ENCODE measurements around the gene ZBTB5.
"Not testable (repeated sequence)": the region's sequence is repeated elsewhere in the genome, so short reads cannot be mapped to it uniquely, and the experiment has no call there.

Gene ZBTB5

DNA sequence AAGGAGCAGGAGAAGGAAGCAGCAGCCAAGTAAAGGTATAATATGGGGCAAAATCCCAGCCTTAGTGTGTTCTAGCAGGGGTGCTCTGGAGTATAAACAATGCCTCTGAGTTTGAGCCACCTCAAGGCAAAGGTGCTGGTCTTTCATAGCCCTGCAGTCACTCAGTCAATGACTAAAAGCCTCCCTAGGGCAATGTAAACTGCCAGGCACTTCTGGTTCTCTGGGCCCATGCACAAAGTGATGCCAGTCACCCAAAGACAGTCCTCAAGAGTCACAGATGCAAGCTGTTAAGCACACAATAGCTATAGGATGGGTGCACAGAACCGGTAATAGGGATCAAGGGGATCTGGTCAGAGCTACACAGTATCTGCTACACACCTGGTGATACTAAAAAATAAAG, 12.6 kb downstream of the ZBTB5 start:
- DNase-seq (ENCODE audit: low read depth in 3 of 3, low spot score in 1 of 3): no peak

DNA sequence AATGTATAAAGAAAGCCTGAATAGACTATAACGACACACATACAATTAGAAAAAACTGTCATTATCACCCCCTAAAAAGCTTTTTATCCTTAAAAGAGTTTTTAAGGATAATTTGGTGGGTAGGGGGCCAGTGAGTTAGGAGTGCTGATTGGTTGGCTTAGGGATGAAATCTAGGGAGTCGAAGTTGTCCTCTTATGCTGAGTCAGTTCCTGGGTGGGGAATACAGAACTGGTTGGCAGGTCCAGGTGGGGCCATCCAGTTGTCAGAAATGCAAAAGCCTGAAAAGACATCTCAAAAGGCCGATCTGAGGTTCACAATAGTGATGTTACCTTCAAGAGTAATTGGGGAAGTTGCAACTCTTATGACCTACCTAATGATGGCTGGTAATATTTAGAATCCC, 13.6 kb downstream of the ZBTB5 start:
- no peak for DNase-seq (ENCODE audit: low read depth in 3 of 3, low spot score in 1 of 3)

DNA sequence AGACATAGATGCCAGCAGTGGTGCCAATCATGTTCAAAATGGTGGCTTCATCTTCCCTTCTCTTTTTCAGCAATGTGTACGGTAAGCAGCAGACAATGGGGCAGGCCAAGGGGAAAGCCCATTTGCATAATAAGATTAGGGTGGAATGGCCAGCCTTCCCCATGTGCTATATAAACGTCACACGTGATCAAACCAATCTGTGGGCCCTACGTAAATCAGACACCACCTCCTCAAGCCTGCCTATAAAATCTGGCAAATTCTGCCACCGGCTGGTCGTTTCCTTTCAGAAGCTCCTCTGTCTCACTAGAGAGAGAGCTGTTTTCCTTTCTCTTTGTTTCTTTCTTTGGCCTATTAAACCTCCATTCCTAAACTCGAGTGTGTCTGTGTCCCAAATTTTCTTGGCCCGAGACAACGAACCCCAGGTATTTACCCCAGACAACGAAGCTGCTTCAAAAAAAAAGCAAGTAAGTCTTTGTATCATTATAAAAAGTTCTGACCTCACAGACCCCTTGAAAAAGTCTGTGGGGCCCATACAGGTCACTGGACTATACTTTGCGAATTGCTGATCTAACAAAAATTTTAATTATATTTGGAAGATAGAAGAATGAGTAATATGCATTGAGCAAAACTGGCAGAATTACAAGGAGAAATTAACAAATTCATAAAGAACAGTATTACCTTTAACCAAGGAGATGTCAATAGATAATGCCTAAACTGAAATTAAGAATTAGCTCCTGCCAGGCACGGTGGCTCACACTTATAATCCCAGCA, 15.2 kb downstream of the ZBTB5 start:
- DNase-seq (ENCODE audit: low read depth in 3 of 3, low spot score in 1 of 3): no peak

DNA sequence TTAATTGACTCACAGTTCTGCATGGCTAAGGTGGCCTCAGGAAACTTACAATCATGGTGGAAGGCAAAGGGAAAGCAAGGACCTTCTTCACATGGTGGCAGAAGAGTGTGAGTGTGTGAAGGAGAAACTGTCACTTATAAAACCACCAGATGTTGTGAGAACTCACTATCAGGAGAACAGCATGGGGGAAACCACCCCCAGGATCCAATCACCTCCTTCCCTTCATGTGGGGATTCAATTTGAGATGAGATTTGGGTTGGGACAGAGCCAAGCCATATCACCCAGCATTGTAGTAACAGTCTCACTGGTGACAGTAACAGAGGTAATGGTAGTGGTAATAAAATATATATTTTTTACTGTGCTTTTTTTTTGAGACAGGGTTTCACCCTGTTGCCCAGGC, 18.1 kb downstream of the ZBTB5 start:
- DNase-seq (ENCODE audit: low read depth in 3 of 3, low spot score in 1 of 3): no peak

DNA sequence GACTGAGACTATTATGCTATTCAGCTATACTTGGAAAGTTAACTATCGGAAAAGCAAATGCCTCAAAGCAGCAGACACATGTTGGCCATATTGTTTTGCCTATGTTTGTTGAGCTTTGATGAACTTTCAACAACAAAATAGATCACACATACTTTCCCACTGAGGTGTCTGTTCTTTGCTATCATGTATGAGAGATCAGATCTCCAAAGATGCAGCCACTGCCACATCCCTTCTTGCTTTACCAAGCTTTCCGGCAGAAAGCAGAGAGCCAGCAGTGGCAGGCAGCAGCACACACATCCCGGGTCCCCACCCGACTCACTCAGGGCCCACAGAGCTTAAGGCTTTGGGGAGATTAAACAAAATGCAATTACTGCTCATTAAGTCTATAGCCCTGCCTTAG, 18.8 kb downstream of the ZBTB5 start:
- no peak for DNase-seq (ENCODE audit: low read depth in 3 of 3, low spot score in 1 of 3)

DNA sequence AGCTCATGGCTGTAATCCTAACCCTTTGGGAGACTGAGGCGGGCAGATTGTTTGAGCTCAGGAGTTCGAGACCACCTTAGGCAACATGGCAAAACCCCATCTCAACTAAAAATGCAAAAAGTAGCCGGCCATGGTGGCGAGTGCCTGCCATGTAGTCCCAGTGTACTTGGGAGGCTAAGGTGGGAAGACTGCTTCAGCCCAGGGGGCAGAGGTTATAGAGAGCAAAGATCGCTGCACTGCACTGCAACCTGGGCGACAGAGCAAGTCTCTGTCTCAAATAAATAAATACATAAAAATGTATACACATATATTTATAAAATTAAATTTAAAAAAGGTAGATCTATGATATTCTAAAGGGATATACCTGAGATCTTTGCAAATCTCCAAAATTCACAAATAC, 19.4 kb downstream of the ZBTB5 start:
- no peak for DNase-seq (ENCODE audit: low read depth in 3 of 3, low spot score in 1 of 3)

DNA sequence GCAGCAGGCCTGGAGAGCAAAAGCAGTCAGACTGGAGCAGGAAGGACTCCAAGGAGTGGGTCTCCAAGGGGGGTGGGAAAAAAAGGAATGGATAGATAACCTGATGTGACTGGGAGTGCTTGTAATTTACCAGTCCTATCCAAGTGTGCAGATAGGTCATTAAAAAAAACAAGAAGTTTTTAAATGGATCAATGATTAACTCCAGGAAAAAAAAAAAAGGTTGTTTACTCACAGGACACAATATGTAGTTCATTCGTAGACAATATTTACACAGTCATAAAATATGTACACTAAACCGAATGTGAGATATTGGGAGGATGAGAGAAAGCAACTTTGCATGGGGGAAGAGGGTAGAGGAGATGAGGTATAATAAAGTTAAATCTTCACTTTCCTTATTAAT, 20.4 kb downstream of the ZBTB5 start:
- no peak for DNase-seq (ENCODE audit: low read depth in 3 of 3, low spot score in 1 of 3)

DNA sequence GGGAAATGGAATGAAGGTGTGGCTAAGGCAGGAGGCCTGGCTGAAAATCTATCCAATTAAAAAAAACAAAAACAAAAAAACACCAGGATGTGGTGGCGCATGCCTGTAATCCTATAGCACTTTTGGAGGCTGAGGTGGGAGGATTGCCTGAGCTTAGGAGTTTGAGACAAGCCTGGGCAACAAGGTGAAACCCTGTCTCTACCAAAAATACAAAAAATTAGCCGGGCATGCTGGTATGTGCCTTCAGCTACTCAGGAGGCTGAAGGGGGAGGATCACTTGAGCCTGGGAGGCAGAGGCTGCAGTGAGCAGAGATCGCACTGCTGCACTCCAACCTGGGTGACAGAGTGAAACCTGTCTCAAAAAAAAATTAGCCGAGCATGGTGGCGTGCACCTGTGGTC, 21.7 kb downstream of the ZBTB5 start:
- no peak for DNase-seq (ENCODE audit: low read depth in 3 of 3, low spot score in 1 of 3)

DNA sequence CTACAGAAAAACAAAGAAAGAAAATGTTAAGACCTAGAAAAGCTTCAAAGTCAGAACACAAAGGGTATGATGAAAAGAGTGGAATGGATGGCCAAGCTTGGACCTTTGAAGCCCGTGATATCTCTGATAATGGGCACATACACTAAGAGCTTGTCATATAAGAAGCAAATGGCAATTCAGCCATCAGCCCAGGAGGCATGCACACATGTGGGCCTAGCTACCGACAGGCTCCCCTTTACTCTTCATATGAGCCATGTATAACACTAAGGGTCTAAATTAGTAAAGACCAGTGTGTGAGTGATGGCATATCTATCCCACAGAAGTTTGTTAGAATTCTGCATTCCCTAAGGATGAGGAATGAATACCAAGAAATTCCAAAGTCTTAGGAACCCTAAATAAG, 22.7 kb downstream of the ZBTB5 start:
- no peak for DNase-seq (ENCODE audit: low read depth in 3 of 3, low spot score in 1 of 3)

DNA sequence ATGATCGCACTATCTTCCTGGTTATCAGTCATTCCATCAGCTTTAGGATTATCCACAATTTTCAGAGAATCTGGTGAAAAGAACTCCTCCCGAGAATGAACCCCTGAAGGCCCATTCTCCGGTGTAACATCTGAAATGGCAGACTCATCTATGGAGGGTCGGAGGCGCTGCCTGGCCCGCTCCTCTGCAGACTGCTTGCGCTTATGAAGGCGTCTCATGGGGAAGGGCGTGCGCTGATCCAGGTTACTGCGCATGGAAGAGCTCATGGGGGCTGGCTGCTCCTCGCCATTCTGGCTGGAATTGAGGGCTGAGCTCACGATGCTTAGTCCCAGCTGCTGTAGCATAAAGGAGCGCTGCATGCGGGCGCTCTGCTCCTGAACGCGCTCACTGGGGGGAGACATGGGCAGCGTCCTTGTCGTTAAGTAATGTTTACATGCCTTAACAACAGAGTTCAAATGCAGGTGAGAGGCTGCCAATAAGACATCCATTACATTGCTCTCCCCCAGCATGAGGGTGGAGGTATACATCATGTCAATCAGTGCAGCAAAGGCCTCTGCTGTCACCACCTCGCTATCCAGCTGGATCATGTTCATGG, 23.4 kb downstream of the ZBTB5 start:
- DNase-seq (ENCODE audit: low read depth in 3 of 3, low spot score in 1 of 3): no peak

DNA sequence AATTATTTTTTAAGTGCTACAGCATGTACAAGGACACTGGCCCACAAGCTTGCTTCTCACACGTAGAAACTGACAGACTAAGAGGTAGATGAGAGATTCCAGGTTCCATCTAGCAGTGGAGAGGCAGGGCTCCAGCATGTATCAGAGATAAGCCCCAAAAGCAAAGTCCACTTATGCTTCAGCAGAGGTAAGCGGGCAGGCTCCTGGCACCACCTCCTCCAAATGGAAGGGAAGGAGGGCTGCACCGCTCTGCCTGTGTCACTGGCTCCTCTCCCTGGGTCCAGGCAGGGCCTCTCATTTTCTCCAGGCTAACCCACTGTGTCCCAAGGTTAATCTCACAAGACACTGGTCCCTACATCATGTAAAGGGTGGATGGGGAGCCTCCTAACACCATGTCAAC, 26.9 kb downstream of the ZBTB5 start:
- no peak for DNase-seq (ENCODE audit: low read depth in 3 of 3, low spot score in 1 of 3)

DNA sequence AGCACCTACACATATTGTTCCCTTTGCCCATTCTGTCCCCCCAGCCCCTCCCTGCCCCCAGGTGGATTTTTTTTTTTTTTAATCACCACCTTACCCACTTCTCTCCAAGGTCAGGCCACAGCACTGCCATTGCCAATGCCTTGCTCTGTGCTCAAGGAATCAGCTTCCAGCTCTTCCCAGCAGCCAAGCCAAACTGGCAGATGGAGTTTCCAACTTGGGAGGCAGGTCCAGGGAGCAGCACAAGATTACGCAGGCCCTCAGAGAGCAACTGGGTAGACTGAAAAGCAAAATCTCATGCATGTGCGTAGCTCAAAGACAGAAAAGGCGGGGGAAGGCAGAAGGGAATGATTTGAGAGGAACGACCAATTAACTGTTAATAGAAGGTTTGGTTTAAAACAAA, 27.6 kb downstream of the ZBTB5 start:
- DNase-seq (ENCODE audit: low read depth in 3 of 3, low spot score in 1 of 3): no peak

DNA sequence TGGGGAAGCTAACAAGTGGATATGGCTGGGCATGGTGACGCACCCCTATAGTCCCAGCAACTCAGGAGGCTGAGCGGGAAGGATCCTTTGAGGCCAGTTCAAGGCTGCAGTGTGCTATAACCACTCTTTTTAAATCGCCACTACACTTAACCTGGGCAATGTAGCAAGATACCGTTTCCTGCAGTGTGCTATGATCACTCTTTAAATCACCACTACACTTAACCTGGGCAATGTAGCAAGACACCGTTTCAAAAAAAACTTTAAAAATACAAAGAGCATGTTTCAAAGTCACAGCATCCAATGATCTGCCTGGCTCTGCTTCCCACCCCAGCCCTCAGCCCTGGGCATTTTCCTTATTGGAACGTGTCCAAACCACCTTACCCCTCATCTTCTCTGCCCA, 28.2 kb downstream of the ZBTB5 start:
- DNase-seq (ENCODE audit: low read depth in 3 of 3, low spot score in 1 of 3): no peak

DNA sequence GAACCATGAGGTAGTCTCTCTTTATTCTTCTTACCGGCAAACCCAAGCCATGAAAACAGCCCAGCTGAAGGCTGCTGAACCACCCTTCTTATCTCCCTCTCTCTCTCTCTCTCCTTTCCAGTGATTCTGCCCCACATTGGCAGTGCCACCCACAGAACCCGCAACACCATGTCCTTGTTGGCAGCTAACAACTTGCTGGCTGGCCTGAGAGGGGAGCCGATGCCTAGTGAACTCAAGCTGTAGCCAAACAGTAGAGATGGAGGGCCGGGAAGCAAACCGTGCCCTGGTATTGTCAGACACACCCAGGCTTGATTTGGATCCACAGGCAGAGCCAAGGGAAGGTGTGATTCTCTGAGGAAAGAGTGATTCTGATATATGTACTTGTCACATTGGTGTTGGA, 28.7 kb downstream of the ZBTB5 start:
- DNase-seq (ENCODE audit: low read depth in 3 of 3, low spot score in 1 of 3): no peak

DNA sequence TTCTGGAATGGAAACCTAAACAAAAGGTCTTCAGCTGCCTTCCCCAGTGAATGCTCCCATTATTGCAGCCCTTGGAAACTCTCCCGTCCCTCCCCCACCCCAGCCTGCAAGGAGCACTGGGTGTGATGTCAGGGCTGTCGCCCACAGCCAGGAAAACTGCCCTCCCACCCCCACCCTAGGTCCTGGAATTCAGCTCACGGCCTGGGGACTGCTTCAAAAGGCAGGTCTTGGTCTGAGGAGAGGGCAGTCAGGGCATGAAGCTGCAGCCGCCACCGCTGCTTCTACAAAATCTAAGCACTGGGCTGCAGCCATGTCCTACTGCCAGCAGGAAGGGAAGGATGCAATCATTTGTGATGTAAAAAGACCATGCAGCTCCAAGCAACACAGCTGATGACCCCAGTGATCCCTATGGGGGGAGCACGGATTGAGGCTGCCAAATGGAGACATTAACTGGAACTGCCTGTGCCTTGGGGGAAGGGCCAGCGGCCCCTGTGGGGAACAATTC, 31.3 kb downstream of the ZBTB5 start:
- DNase-seq (ENCODE audit: low read depth in 3 of 3, low spot score in 1 of 3): no peak

DNA sequence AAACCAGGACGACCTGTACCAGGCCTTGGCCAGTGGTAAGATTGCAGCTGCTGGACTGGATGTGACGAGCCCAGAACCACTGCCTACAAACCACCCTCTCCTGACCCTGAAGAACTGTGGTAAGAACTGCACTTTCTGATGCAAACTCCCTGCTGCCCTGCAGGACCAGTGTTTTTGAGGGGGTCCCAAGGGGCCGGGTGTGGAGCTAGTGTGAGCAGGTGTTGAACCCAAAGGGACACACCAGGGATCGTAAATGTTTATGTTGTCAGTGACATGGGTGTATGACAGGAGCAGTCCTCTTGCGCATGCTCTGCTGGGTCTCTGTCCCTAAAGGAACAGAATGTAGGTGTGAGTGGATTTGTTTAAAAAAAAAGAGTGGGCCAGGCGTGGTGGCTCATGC, 33.2 kb downstream of the ZBTB5 start:
- DNase-seq (ENCODE audit: low read depth in 3 of 3, low spot score in 1 of 3): no peak

DNA sequence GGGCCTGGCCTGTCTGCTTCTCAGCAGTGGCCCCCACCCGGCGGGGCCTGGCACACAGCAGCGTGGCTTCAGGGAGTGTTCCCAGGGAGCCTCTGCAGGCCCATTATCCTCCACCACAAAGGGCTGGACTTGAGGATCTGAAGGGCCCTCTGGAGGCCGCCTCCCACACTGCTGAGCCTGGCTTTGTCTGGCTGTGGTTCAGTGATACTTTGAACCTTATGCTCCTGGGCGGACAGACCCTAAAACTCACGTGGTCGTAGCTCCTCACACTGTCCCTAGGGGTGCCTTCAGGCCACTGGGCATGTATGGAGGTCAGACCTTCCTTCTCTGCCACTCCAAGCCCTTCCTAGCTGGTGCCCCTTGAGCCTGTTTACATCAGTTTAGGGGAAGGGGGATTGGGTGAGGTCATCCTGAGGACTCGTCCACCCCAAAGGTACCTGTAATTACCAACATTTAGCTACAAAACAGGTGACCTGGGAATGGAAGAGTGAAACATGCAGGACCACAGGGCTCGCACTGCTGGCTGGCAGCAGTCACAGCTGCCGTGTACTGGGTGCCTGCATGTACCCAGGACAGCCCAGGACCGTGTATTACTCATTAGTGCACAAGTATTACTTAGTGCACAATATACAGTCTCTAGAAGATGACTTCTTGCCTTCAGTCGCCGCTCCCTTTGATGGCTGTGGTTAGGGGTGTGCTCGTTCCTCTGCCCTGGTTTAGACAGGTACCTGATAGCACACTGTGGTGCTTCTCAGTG, 34.2 kb downstream of the ZBTB5 start:
- no peak for DNase-seq (ENCODE audit: low read depth in 3 of 3, low spot score in 1 of 3)

DNA sequence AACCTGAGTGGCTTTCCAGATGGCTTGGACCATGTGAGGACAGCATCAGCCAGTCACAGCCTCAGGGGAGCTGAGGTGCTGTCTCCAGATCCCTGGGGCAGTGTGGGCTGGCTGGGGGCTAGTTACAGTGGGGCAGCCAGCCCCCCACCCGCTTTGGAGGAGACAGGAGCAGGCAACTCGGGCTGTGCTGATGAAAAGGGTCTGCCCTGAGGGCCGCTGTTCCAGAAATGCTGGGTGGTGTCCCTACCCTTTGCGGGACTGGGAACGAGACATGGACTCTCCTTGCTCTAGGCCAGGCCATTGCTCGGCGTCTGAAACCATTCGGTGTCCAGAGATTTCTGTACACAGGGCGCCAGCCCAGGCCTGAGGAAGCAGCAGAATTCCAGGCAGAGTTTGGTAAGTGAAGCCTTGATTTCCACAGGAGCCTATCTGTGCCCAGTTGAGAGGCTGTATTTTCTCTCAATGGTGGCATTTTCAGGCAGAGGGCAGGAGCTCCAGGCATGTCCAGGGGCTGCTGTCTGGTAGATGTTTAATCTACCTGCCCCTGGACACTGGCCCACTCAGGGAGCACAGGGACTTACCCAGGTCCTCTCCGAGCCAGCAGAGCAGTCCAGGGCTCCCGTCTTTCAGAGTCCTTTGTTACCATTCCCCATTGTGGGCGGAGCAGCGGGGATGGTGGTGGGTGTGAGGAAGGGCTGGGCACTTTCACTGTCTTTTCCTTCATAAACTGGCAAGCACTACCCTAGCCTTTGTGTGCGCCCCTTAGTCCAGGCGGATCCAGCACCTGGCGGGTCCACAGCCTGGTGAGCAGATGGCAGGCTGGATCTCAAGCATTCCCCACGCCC, 35.6 kb downstream of the ZBTB5 start:
- no peak for DNase-seq (ENCODE audit: low read depth in 3 of 3, low spot score in 1 of 3)

DNA sequence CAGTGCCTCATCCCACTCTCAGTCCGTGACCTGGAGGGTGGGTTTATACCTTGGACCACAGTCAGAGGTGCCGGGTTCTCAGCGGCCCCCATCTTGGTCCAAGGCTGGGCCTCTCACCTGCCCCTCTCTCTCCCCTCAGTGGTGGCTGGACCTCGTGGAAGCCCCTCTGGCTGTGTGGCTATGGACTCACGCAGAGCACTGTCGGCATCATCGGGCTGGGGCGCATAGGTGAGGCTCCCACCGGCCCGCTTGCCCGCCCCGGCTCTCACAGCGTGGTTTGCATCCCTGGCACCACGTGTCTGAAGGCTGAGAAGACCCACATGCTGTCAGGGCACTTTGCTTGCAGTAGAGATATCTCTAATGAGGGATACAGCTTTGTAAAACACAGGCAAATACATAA, 36.9 kb downstream of the ZBTB5 start:
- DNase-seq (ENCODE audit: low read depth in 3 of 3, low spot score in 1 of 3): no peak

DNA sequence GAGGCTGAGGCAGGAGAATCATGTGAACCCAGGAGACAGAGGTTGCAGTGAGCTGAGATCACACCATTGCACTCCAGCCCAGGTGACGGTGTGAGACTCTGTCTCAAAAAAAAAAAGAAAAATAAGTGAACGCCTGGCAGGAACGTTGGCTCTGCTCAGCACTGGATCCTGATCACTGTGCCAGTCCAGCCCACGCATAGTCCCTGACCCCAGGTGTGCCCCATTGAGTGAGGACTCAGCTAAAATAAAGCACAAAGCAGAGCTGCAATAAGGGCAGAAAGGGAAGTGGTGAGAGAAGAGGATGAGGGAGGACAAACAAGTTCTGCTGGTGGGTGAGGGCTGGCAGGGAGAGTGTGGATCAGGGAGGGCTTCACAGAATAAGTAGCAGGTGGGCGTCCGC, 38.4 kb downstream of the ZBTB5 start:
- no peak for DNase-seq (ENCODE audit: low read depth in 3 of 3, low spot score in 1 of 3)

DNA sequence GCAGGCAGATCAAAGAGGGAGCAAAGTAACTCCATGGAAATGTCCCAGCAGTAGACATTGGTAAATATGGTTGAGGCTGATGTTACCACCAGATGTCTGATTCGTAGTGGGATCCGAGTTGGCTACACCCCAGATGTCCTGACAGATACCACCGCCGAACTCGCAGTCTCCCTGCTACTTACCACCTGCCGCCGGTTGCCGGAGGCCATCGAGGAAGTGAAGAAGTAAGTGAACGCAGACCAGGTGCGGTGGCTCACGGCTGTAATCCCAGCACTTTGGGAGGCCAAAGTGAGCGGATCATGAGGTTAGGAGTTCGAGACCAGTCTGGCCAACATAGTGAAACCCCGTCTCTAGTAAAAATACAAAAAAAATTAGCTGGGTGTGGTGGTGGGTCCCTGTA, 38.8 kb downstream of the ZBTB5 start:
- not testable (repeated sequence) for DNase-seq (ENCODE audit: low read depth in 3 of 3, low spot score in 1 of 3)
